Hepatocyte (in vitro differentiated cells): ENCODE data around the gene NR2F1-AS1. TPM values are rescaled to one million over a fixed set of nuclear protein-coding genes. Genes with fewer than 3 reads are reported as not detected.
"Not testable (repeated sequence)": the region's sequence is repeated elsewhere in the genome, so short reads cannot be mapped to it uniquely, and the experiment has no call there.

ENCODE experiments used
- DNase-seq: peaks from one replicate; pipeline ENCODE4 v3.0.0-alpha.2; 2016; ENCODE audit warnings: low spot score
- H2AFZ ChIP-seq: fragments of 200-600 bp; sonication (generic); 2 replicates; pipeline ENCODE4 v1.6.0; 2016; ENCODE audit warnings: antibody characterized with exemption, mild to moderate bottlenecking
- H3K27ac ChIP-seq: fragments of 200-600 bp; sonication (generic); 2 replicates; pipeline ENCODE4 v1.5.1; 2016; ENCODE audit warnings: mild to moderate bottlenecking
- H3K27me3 ChIP-seq: fragments of 200-600 bp; sonication (generic); 2 replicates; pipeline ENCODE4 v1.6.1; 2016
- H3K36me3 ChIP-seq: fragments of 200-600 bp; sonication (generic); replicated peaks from 2 replicates; pipeline ENCODE4 v1.5.1; 2016; ENCODE audit warnings: low read depth; ENCODE audit not compliant: insufficient read depth
- H3K4me1 ChIP-seq: fragments of 200-600 bp; sonication (generic); 2 replicates; pipeline ENCODE4 v1.5.1; 2016; ENCODE audit warnings: mild to moderate bottlenecking, moderate library complexity; ENCODE audit not compliant: insufficient read depth
- H3K4me2 ChIP-seq: fragments of 200-600 bp; sonication (generic); 2 replicates; pipeline ENCODE4 v1.6.0; 2016
- H3K4me3 ChIP-seq: fragments of 200-600 bp; sonication (generic); 2 replicates; pipeline ENCODE4 v1.5.1; 2016; ENCODE audit warnings: mild to moderate bottlenecking
- H3K79me2 ChIP-seq: fragments of 200-600 bp; sonication (generic); 2 replicates; pipeline ENCODE4 v1.6.0; 2017; ENCODE audit warnings: mild to moderate bottlenecking
- H3K9me2 ChIP-seq: fragments of 200-600 bp; sonication (generic); replicated peaks from 2 replicates; pipeline ENCODE4 v1.6.0; 2017; ENCODE audit warnings: mild to moderate bottlenecking; ENCODE audit not compliant: insufficient read depth
- H3K9me3 ChIP-seq: fragments of 200-600 bp; sonication (generic); 2 replicates; pipeline ENCODE4 v1.5.1; 2016; ENCODE audit warnings: low read depth, mild to moderate bottlenecking
- H4K20me1 ChIP-seq: fragments of 200-600 bp; sonication (generic); 2 replicates; pipeline ENCODE4 v1.6.0; 2016; ENCODE audit warnings: mild to moderate bottlenecking; ENCODE audit not compliant: insufficient read depth, poor library complexity, severe bottlenecking
- EZH2 ChIP-seq: fragments of 200-600 bp; sonication (generic); IDR thresholded peaks from 2 replicates; pipeline ENCODE4 v1.6.1; 2016; ENCODE audit warnings: antibody characterized with exemption, mild to moderate bottlenecking, borderline replicate concordance
- EZH2phosphoT487 ChIP-seq: fragments of 200-600 bp; sonication (generic); IDR thresholded peaks from one replicate; pipeline ENCODE4 v1.6.1; 2018; ENCODE audit warnings: antibody characterized with exemption, mild to moderate bottlenecking, low read depth, moderate library complexity; ENCODE audit not compliant: unreplicated experiment, severe bottlenecking
- WGBS: methylation state at CpG from one replicate; pipeline ENCODE4 v1.1.6; 2016; ENCODE audit warnings: low lambda C conversion rate; ENCODE audit errors: missing lambda C conversion rate; 5-methylcytosine and 5-hydroxymethylcytosine counted together
- polyA plus RNA-seq: library from polyadenylated mRNA; unstranded; fragments of >200 nt; fragmentation: Nextera tagmentation; extraction: Ambion mirVana; gene quantifications from 2 replicates; pipeline ENCODE4 v1.2.1, GENCODE V29; 2016
- total RNA-seq: library from RNA; depleted of rRNA; stranded (reverse); fragments of >200 nt; gene quantifications from 2 replicates; pipeline ENCODE4 v1.2.3, GENCODE V29; 2014
- TF ChIP-seq, protein P1 (sequence below): fragments of 200-600 bp; sonication (generic); IDR thresholded peaks from 2 replicates; pipeline ENCODE4 v1.5.1; 2016; ENCODE audit warnings: antibody characterized with exemption, mild to moderate bottlenecking; ENCODE audit not compliant: poor library complexity

Gene NR2F1-AS1
- total and polyA plus RNA-seq, 2 experiments from 2014 or later: 8.4 to 8.6 TPM

DNA sequence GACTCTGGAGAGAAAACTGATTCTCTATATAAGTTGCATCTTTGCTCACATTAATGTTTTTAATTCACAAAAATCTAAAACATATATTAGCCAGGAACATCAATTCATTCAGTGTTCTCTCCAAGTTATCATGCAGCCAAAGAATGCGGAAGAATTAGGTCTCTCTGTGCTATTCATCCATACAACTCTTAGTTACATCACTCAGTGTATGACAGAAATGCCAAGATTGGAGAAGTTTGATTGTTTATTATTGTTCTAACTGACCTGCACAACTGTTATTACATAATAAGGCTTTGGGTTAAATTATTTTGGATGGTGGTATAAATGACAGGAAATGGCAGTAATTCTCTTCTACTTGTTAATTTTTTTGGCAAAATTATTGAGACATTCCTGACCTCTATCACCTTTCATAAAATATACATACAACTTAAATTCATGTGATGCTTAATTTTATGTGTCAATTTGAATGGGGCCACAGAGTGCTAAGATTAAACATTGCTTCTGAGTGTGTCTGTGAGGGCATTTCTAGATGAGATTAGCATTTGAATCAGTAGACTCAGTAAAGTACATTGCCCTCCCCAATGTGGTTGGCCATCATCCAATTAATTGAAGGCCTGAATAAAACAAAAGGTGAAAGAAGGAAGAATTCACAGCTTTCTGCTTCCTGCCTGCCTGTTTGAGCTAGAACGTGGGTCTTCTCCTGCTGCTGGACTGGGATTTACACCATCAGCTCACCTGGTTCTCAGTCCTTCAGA is 70.2 kb downstream of the NR2F1-AS1 start:
- Histone ChIP-seq H3K27ac (no peak overlapping the region), H3K9me3 (no peaks in the 10 kb centered on the region), H2AFZ (no peak overlapping the region), H3K79me2 (no peaks in the 10 kb centered on the region), H3K4me3 (no peak overlapping the region), H3K4me1 (no peaks in the 10 kb centered on the region), H3K9me2 (no peaks in the 10 kb centered on the region), H3K4me2 (no peak overlapping the region), H4K20me1 (no peaks in the 10 kb centered on the region), H3K36me3 (no peaks in the 10 kb centered on the region), H3K27me3 (no peaks in the 10 kb centered on the region)
- WGBS: 86% methylated on average over 2 of the region's 2 CpGs
- TF ChIP-seq, protein P1, sequence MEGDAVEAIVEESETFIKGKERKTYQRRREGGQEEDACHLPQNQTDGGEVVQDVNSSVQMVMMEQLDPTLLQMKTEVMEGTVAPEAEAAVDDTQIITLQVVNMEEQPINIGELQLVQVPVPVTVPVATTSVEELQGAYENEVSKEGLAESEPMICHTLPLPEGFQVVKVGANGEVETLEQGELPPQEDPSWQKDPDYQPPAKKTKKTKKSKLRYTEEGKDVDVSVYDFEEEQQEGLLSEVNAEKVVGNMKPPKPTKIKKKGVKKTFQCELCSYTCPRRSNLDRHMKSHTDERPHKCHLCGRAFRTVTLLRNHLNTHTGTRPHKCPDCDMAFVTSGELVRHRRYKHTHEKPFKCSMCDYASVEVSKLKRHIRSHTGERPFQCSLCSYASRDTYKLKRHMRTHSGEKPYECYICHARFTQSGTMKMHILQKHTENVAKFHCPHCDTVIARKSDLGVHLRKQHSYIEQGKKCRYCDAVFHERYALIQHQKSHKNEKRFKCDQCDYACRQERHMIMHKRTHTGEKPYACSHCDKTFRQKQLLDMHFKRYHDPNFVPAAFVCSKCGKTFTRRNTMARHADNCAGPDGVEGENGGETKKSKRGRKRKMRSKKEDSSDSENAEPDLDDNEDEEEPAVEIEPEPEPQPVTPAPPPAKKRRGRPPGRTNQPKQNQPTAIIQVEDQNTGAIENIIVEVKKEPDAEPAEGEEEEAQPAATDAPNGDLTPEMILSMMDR: no peak
- no peak for TF ChIP-seq EZH2phosphoT487
- no peak for TF ChIP-seq EZH2
- DNase-seq: no peak

DNA sequence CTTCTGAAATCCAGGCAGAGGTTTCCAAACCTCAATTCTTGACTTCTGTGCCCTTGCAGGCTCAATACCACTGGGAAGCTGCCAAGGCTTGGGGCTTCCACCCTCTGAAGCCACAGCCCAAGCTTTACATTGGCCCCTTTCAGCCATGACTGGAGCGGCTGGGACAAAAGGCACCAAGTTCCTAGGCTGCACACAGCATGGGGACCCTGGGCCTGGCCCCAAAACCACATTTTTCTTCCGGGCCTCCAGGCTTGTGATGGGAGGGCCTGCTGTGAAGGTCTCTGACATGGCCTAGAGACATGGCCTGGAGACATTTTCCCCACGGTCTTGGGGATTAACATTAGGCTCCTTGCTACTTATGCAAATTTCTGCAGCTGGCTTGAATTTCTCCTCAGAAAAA is 75.5 kb downstream of the NR2F1-AS1 start:
- H3K79me2 ChIP-seq, DNase-seq, H3K36me3 ChIP-seq, H2AFZ ChIP-seq, H3K4me2 ChIP-seq, H3K27ac ChIP-seq, H3K4me3 ChIP-seq, H3K4me1 ChIP-seq, H3K27me3 ChIP-seq, H3K9me3 ChIP-seq, H4K20me1 ChIP-seq, H3K9me2 ChIP-seq: not testable (repeated sequence)
- WGBS: 87% methylated on average over 3 of the region's 3 CpGs

DNA sequence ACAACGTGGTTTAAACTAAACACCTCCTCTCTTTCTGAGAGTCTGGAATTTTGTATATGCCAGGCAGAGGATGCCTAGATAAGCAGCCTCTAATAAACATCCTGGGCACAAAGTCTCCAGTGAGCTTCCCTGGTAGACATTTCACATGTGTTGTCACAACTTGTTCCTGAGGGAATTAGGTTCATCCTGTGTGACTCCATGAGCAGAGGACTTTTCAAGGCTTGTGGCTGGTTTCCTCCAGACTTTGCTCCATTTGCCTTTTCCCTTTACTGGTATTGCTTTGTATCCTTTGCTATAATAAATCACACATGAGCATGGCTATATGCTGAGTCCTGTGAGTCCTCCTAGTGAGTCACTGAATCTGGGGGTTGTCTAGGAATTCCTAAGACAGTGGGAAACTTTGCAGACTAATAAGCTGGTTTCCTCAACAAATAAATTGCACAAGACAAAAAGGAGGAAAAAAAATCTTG is 77.4 kb downstream of the NR2F1-AS1 start:
- Histone ChIP-seq H3K27ac (no peak overlapping the region), H3K36me3 (no peaks in the 10 kb centered on the region), H3K9me2 (no peaks in the 10 kb centered on the region), H3K4me1 (no peaks in the 10 kb centered on the region), H3K4me3 (no peak overlapping the region), H3K79me2 (no peaks in the 10 kb centered on the region), H4K20me1 (no peaks in the 10 kb centered on the region), H2AFZ (no peak overlapping the region), H3K27me3 (no peaks in the 10 kb centered on the region), H3K9me3 (no peaks in the 10 kb centered on the region), H3K4me2 (no peak overlapping the region)
- TF ChIP-seq, protein P1: no peak
- TF ChIP-seq EZH2phosphoT487 (no peak), EZH2 (no peak)
- peak; percentile 11 for DNase-seq
- WGBS: 62% methylated on average over 1 of the region's 1 CpG

DNA sequence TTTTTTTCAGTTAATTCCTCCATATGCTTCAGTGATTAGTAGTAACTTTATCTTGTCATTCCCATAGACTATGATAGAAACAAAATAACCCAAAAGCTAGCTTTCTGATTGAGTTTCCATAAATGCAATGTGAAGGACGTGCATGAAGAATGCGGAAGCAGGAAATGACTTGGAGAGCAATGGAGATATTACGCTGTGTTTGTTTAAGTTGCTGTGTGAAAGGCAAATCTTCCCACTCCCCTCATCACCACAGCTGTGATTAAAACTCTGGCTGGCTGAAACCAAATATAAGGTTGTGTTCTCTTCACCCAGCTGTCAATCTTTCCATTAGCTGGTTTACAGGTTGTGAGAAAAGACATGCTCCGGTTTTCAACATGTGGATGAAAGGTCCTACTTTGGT is 83.9 kb downstream of the NR2F1-AS1 start:
- WGBS: 83% methylated on average over 4 of the region's 4 CpGs
- no peak overlapping the region for H3K4me3 ChIP-seq
- no peaks in the 10 kb centered on the region for H3K9me2 ChIP-seq
- no peak for DNase-seq
- no peak overlapping the region for H3K27ac ChIP-seq
- no peaks in the 10 kb centered on the region for H3K4me1 ChIP-seq
- H3K4me2 ChIP-seq: no peak overlapping the region
- H3K27me3 ChIP-seq: no peaks in the 10 kb centered on the region
- H3K36me3 ChIP-seq: no peaks in the 10 kb centered on the region
- no peaks in the 10 kb centered on the region for H3K9me3 ChIP-seq
- no peak overlapping the region for H2AFZ ChIP-seq
- H3K79me2 ChIP-seq: no peaks in the 10 kb centered on the region
- H4K20me1 ChIP-seq: no peaks in the 10 kb centered on the region
- TF ChIP-seq, protein P1: no peak
- no peak for TF ChIP-seq EZH2
- no peak for TF ChIP-seq EZH2phosphoT487
